HL-60/S4 treated with phorbol 12-myristate 13-acetate at 8.2 ng/mL for 4 days and 3 days (cell line): ENCODE results near the gene TIMM9.
"Not testable (repeated sequence)": the region's sequence is repeated elsewhere in the genome, so short reads cannot be mapped to it uniquely, and the experiment has no call there.

ENCODE experiments used
- in situ Hi-C: fragments of 300-500 bp; cut with MboI; formaldehyde crosslinking; loops from 2 replicates; pipeline ENCODE4 v1.15.0; 2022; ENCODE audit warnings: low sequenced_read_pairs

Gene TIMM9

DNA sequence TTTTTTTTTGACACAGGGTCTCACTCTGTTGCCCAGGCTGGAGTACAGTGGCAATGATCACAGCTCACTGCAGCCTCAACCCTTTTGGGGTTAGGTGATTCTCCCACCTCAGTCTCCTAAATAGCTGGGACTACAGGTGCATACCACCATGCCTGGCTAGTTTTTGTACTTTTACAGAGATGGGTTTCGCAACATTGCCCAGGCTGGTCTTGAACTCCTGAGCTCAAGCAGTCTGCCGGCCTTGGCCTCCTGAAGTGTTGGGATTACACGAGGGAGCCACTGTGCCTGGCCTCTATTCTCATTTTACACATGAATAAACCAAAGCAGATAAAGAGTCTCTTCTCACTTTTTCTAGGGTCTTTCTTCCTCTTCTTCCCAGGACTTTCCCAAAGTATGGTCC lies 28.4 kb downstream of the TIMM9 start:
- in situ Hi-C loops = no loop called here

DNA sequence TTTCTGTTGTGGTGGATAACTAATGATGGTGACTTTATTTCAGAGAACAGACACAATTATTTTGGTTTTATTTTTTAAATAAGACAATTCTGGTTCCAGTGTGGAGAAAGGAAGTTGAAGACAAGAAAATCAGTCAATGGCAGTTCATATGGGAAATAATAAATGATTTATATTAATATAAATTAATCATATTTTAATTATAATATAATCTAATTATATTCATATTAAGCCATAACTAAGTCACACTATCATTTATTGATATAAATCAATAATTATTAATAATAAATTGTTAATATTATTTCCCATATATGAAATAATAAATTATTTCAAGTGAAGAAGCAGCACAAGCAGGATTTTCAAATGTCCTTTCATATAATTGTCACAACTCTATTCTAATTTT lies 28.8 kb downstream of the TIMM9 start:
- in situ Hi-C loops = no loop called here

GRCh38 chr14:58397156-58397555 lies 30.2 kb downstream of the TIMM9 start:
- in situ Hi-C loops = no loop called here

- in situ Hi-C loops = no loop called here
These were observed 31.2 kb downstream of the TIMM9 start, which contains the start of gene TOMM20L for GRCh38 chr14:58395812-58396788. TOMM20L (plus strand) TSS chr14:58395930; CDS start chr14:58395958, 28 bp downstream.

DNA sequence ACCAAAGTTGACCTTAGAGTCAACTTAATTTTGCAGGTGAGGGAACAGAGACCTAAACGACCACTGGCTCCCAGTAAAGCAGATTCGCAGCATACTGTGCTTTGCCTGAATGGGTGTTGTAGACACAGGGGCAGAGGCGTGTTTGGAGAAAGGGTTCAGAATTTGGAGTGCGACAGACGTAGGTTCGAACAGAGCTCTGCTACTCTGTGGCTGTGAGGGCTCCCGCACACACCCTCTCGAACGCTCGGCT lies 31.8 kb downstream of the TIMM9 start:
- in situ Hi-C loops = no loop called here

DNA sequence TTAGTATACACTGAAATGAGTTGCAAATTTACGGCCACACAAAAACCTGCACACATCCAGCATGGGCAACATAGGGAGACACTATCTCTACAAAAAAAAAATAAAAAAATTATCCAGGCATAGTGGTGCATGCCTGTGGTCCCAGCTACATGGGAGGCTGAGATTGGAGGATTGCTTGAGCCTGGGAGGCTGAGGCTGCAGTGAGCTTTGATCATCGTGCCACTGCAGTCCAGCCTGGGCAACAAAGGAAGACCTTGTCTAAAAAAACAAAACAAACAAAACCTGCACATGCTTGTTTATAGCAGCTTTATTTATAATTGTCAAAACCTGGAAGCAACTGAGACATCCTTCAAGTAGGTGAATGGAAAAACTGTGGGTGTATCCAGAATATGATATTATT lies 36.5 kb downstream of the TIMM9 start:
- in situ Hi-C loops = no loop called here

- in situ Hi-C loops = no loop called here
These were observed 50.5 kb downstream of the TIMM9 start for GRCh38 chr14:58376791-58377190.

- in situ Hi-C loops = no loop called here
These were observed 58.4 kb downstream of the TIMM9 start for GRCh38 chr14:58368956-58369355.

DNA sequence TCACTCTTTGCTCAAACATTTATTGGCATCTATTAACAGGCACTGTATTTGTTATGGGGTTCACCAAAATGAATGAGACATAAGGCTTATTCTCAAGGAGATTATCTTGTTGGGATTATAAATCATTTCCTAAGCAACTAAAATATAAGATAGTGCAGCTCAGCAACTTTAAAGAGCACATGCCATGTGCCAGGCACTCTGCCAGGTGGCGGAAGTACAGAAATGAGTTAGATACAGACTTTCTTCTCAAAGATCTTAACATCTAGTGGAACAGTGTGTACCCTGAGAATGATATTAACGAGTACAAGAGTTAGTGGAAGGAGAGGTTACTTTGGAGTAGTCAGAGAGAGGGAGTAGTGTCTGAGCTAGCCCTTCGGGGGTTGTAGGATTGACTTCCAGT lies 60.0 kb downstream of the TIMM9 start:
- in situ Hi-C loops = no loop called here

DNA sequence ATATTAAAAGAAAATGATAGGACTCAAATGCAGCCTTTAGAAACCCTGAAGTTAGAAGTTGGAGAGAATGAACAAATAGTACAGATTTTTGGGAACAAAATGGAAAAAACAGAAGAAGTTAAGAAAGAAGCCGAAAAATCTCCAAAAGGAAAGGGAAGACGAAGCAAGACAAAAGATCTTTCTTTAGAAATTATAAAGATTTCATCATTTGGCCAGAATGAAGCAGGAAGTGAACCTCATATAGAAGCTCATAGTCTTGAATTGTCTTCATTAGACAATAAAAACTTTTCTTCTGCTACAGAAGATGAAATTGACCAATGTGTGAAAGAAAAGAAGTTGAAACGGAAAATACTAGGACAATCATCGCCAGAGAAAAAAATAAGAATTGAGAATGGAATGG lies 63.0 kb downstream of the TIMM9 start:
- in situ Hi-C loops = no loop called here

- in situ Hi-C loops = no loop called here
These were observed 64.4 kb downstream of the TIMM9 start for GRCh38 chr14:58362798-58363412.

- in situ Hi-C loops = not testable (repeated sequence)
These were observed 65.1 kb downstream of the TIMM9 start for GRCh38 chr14:58362272-58362671.
